IMR-90 (cell line): ENCODE results near the gene MRPS9. TPM values are rescaled to one million over a fixed set of nuclear protein-coding genes. Genes with fewer than 3 reads are reported as not detected.

Experiments used
- ATAC-seq: fragments of 200-7000 bp; cut with Tn5 transposase; 2 replicates; pipeline ENCODE4 v1.9.1; 2020; ENCODE audit warnings: low read depth, mild to moderate bottlenecking, moderate library complexity
- BruUV-seq: library from RNA; stranded (reverse); fragments of 400-500 nt; replicated peaks from 2 replicates; lab custom pipeline; 2021; lab: Mats Ljungman, UMichigan
- CTCF ChIA-PET: fragments of 300-600 bp; formaldehyde crosslinking; extraction: SDS; loops from one replicate; lab custom pipeline; 2021; ENCODE audit warnings: antibody characterized with exemption; lab: Yijun Ruan, JAX
- POLR2A ChIA-PET: fragments of 300-600 bp; sonication (Branson Sonifier 250); formaldehyde crosslinking; loops from one replicate; lab custom pipeline; 2022; ENCODE audit warnings: antibody characterized with exemption; ENCODE audit not compliant: unreplicated experiment; lab: Charles Lee
- DNase-seq: peaks from one replicate; pipeline ENCODE4 v3.0.0; 2013
- H2AFZ ChIP-seq: replicated peaks from 2 replicates; pipeline ENCODE3; 2013; ENCODE audit warnings: low read length, mild to moderate bottlenecking; ENCODE audit not compliant: poor library complexity
- H2AK5ac ChIP-seq: 2 replicates; pipeline ENCODE4 v1.6.1; 2013; ENCODE audit warnings: low read depth, low read length, inconsistent platforms
- H2AK9ac ChIP-seq: replicated peaks from 2 replicates; pipeline ENCODE3; 2013; ENCODE audit warnings: mild to moderate bottlenecking, low read depth, low read length, moderate library complexity; ENCODE audit not compliant: poor library complexity
- H2BK120ac ChIP-seq: 2 replicates; pipeline ENCODE4 v1.6.1; 2013; ENCODE audit warnings: low read depth, low read length, inconsistent platforms
- H2BK15ac ChIP-seq: 3 replicates; pipeline ENCODE4 v1.6.1; 2013; ENCODE audit warnings: low read depth, low read length, inconsistent platforms
- H2BK20ac ChIP-seq: 2 replicates; pipeline ENCODE4 v1.6.1; 2013; ENCODE audit warnings: low read depth, mild to moderate bottlenecking, inconsistent platforms, low read length, moderate library complexity
- H2BK5ac ChIP-seq: 2 replicates; pipeline ENCODE4 v1.6.1; 2013; ENCODE audit warnings: mild to moderate bottlenecking, low read depth, low read length, inconsistent platforms; ENCODE audit not compliant: poor library complexity, severe bottlenecking
- H3K14ac ChIP-seq: replicated peaks from 2 replicates; pipeline ENCODE4 v1.6.1; 2013; ENCODE audit warnings: low read depth, low read length, inconsistent platforms
- H3K18ac ChIP-seq: 2 replicates; pipeline ENCODE4 v1.6.1; 2013; ENCODE audit warnings: low read depth, low read length, control low read depth
- H3K23ac ChIP-seq: 2 replicates; pipeline ENCODE4 v1.6.1; 2013; ENCODE audit warnings: low read depth, low read length, inconsistent platforms
- H3K27ac ChIP-seq: 2 replicates; pipeline ENCODE4 v1.5.1; 2013; ENCODE audit warnings: mild to moderate bottlenecking, control low read depth, low read length; ENCODE audit not compliant: insufficient read depth
- H3K27me3 ChIP-seq: 2 replicates; pipeline ENCODE4 v1.6.1; 2013; ENCODE audit warnings: low read length; ENCODE audit not compliant: control insufficient read depth, insufficient read depth
- H3K36me3 ChIP-seq: 2 replicates; pipeline ENCODE4 v1.6.1; 2013; ENCODE audit warnings: low read length, mixed read lengths; ENCODE audit not compliant: control insufficient read depth, insufficient read depth
- H3K4ac ChIP-seq: 2 replicates; pipeline ENCODE4 v1.6.1; 2013; ENCODE audit warnings: low read depth, low read length, inconsistent platforms
- H3K4me1 ChIP-seq: 2 replicates; pipeline ENCODE4 v1.6.1; 2013; ENCODE audit warnings: low read length, mixed read lengths; ENCODE audit not compliant: control insufficient read depth, insufficient read depth
- H3K4me2 ChIP-seq: 2 replicates; pipeline ENCODE4 v1.6.1; 2013; ENCODE audit warnings: low read depth, mild to moderate bottlenecking, control low read depth, low read length, moderate library complexity
- H3K4me3 ChIP-seq: 2 replicates; pipeline ENCODE4 v1.5.1; 2013; ENCODE audit warnings: low read depth, mild to moderate bottlenecking, control low read depth, low read length, moderate library complexity; ENCODE audit not compliant: insufficient read depth
- H3K56ac ChIP-seq: 2 replicates; pipeline ENCODE4 v1.6.1; 2013; ENCODE audit warnings: low read length, inconsistent platforms; ENCODE audit not compliant: insufficient read depth; ENCODE audit errors: extremely low read depth
- H3K79me1 ChIP-seq, 2 experiments: 2 replicates each; pipeline ENCODE4 v1.6.1; 2013; ENCODE audit warnings: low read length in 2 of 2, inconsistent platforms in 1 of 2, low read depth in 1 of 2
- H3K9ac ChIP-seq: 2 replicates; pipeline ENCODE4 v1.6.1; 2013; ENCODE audit warnings: low read depth, low read length, control low read depth
- H3K9me1 ChIP-seq: 2 replicates; pipeline ENCODE4 v1.6.1; 2013; ENCODE audit warnings: low read length, inconsistent platforms; ENCODE audit not compliant: insufficient read depth
- H3K9me3 ChIP-seq: 2 replicates; pipeline ENCODE4 v1.6.1; 2013; ENCODE audit warnings: low read length; ENCODE audit not compliant: control insufficient read depth, insufficient read depth
- H4K20me1 ChIP-seq: 2 replicates; pipeline ENCODE4 v1.6.1; 2013; ENCODE audit warnings: low read length, inconsistent platforms; ENCODE audit not compliant: insufficient read depth
- H4K5ac ChIP-seq: 2 replicates; pipeline ENCODE4 v1.6.1; 2013; ENCODE audit warnings: mild to moderate bottlenecking, low read depth, low read length, control low read depth
- H4K8ac ChIP-seq, 2 experiments: 2 replicates each; pipeline ENCODE4 v1.6.1; 2013; ENCODE audit warnings: low read depth in 2 of 2, low read length in 2 of 2, control low read depth in 1 of 2, inconsistent platforms in 1 of 2
- H4K91ac ChIP-seq: 2 replicates; pipeline ENCODE4 v1.6.1; 2013; ENCODE audit warnings: low read depth, low read length, inconsistent platforms; ENCODE audit not compliant: insufficient read depth
- CEBPB ChIP-seq: IDR thresholded peaks from 2 replicates; pipeline ENCODE4 v1.6.1; 2012; ENCODE audit warnings: low read depth, low read length, improper control_type of control experiment
- NFE2L2 ChIP-seq: fragments of 150-350 bp; IDR thresholded peaks from 2 replicates; pipeline ENCODE4 v1.6.1; 2016; ENCODE audit warnings: low read depth, mild to moderate bottlenecking, low read length
- RAD21 ChIP-seq: IDR thresholded peaks from 2 replicates; pipeline ENCODE4 v1.6.1; 2012; ENCODE audit warnings: low read length, improper control_type of control experiment
- USF2 ChIP-seq: fragments of 150-350 bp; IDR thresholded peaks from 2 replicates; pipeline ENCODE4 v1.6.1; 2017; ENCODE audit warnings: mild to moderate bottlenecking, antibody characterized with exemption, low read length, low read depth
- WGBS, 2 experiments: methylation state at CpG; one replicate each; pipeline versions ENCODE4 v1.1.5 to v1.1.7; 2013; ENCODE audit warnings: missing lambda C conversion rate in 2 of 2; ENCODE audit not compliant: insufficient read length in 1 of 2; ENCODE audit errors: extremely low coverage in 2 of 2; 5-methylcytosine and 5-hydroxymethylcytosine counted together
- dilution Hi-C: fragments of 300-500 bp; cut with HindIII; formaldehyde crosslinking; loops from one replicate; pipeline ENCODE4 v1.14.3; 2018; ENCODE audit warnings: low sequenced_read_pairs; ENCODE audit not compliant: unreplicated experiment
- in situ Hi-C: fragments of 300-500 bp; cut with MboI; formaldehyde crosslinking; loops from 3 replicates; pipeline ENCODE4 v1.14.3; 2019; ENCODE audit warnings: low sequenced_read_pairs, inconsistent platforms, mixed read lengths
- intact Hi-C: fragments of 100-400 bp; cut with micrococcal nuclease; formaldehyde crosslinking; loops from 2 replicates; pipeline ENCODE4 v1.10.0; 2022
- polyA plus RNA-seq, 3 experiments: library from polyadenylated mRNA; depleted of rRNA; stranded (reverse); fragments of >200 nt; gene quantifications; 2 replicates each; pipeline ENCODE4 v1.2.3, GENCODE V29; 2012; ENCODE audit warnings: low replicate concordance in 1 of 3
- total RNA-seq: library from RNA; depleted of rRNA; stranded (reverse); fragments of >200 nt; gene quantifications from 2 replicates; pipeline ENCODE4 v1.2.3, GENCODE V29; 2012

The MRPS9 gene
- total and polyA plus RNA-seq, 2 of the 4 experiments (the other 2 are of a cell fraction): 20.6 to 27.7 TPM

- Histone ChIP-seq H3K14ac (no peak overlapping the region), H3K18ac (no peak overlapping the region), H2BK5ac (no peak overlapping the region), H3K9me3 (no peaks in the 10 kb centered on the region), H2BK20ac (no peak overlapping the region), H2BK15ac (no peak overlapping the region), H3K56ac (no peak overlapping the region), H2AFZ (no peak overlapping the region), H3K9ac (no peak overlapping the region), H3K27me3 (peaks cover 3% of the 10 kb centered on the region; the same call in 1 of the 2 replicates), H3K36me3 (no peaks in the 10 kb centered on the region), H3K23ac (no peak overlapping the region), H2AK9ac (no peak overlapping the region), H3K79me1 (no peaks in the 10 kb centered on the region), H4K91ac (no peak overlapping the region), H3K4ac (no peak overlapping the region), H3K9me1 (no peaks in the 10 kb centered on the region), H4K20me1 (no peaks in the 10 kb centered on the region), H4K8ac (no peak overlapping the region), H2AK5ac (no peak overlapping the region; the same call in 1 of the 2 replicates), H3K27ac (no peak overlapping the region), H2BK120ac (no peak overlapping the region), H3K4me3 (no peak overlapping the region), H3K4me2 (no peak overlapping the region), H4K5ac (no peak overlapping the region), H3K4me1 (no peaks in the 10 kb centered on the region)
- ATAC-seq: no peak
- DNase-seq: no peak
- CTCF ChIA-PET: interaction anchor here (0.9 to 2.1 kb wide), 3 partner anchors 8 to 181 kb away, joined by 3 to 7 read pairs (median 3); no protein-coding TSS in a partner anchor
- no CpG with 5 or more reads among the region's 4 CpGs for WGBS, 2 experiments
- no TSS peak for BruUV-seq
- POLR2A ChIA-PET: no interaction called here
- in situ Hi-C loops: loop anchor here (5.0 kb wide), 2 partner anchors 119 to 184 kb away; no protein-coding TSS in a partner anchor
- dilution Hi-C loops: no loop called here
- TF ChIP-seq CEBPB: no peak
- no peak for TF ChIP-seq USF2
- TF ChIP-seq RAD21: no peak
- no peak for TF ChIP-seq NFE2L2
- intact Hi-C loops: loop anchor here (1.0 kb wide), 3 partner anchors 122 to 432 kb away; no protein-coding TSS in a partner anchor
Measured at GRCh38 chr2:105113616-105114291, 75.9 kb downstream of the MRPS9 start.
